Mesenteric fat pad (tissue), 1 donor: Measurements from ENCODE around the gene TBC1D30. TPM values are rescaled to one million over a fixed set of nuclear protein-coding genes. Genes with fewer than 3 reads are reported as not detected.

Experiments used
- DNase-seq: peaks from one replicate; pipeline ENCODE4 v3.0.0-alpha.2; 2020; ENCODE audit warnings: low spot score
- total RNA-seq: library from RNA; stranded (reverse); fragmentation: NEBNext Ultra II Directional; extraction: Animal tissue kit (Norgen Biotek cat#: 25700); gene quantifications from one replicate; pipeline ENCODE4 v1.2.1, GENCODE V29; 2021
- donor health status: DM: yes; HTN: yes; CAD: no.

TBC1D30 gene
- total RNA-seq, 1 donor from 2014 or later = 5.9 TPM

- no peak for DNase-seq
These were observed 34.6 kb downstream of the TBC1D30 start for GRCh38 chr12:64858882-64859605.

GRCh38 chr12:64860446-64860998 lies 36.1 kb downstream of the TBC1D30 start:
- DNase-seq = no peak

- DNase-seq = no peak
These were observed 39.9 kb downstream of the TBC1D30 start for GRCh38 chr12:64864319-64864718.

GRCh38 chr12:64875186-64875585 lies 50.7 kb downstream of the TBC1D30 start:
- no peak for DNase-seq

GRCh38 chr12:64876388-64877071 lies 52.1 kb downstream of the TBC1D30 start:
- DNase-seq = no peak

GRCh38 chr12:64877363-64878004 lies 53.0 kb downstream of the TBC1D30 start:
- DNase-seq = no peak

- DNase-seq = no peak
These were observed 58.2 kb downstream of the TBC1D30 start for GRCh38 chr12:64882687-64883086.

GRCh38 chr12:64883264-64884163 lies 59.1 kb downstream of the TBC1D30 start:
- DNase-seq = no peak

- no peak for DNase-seq
These were observed 59.7 kb downstream of the TBC1D30 start for GRCh38 chr12:64884164-64884542.

- DNase-seq = no peak
These were observed 60.3 kb downstream of the TBC1D30 start for GRCh38 chr12:64884728-64885127.

GRCh38 chr12:64889434-64890216 lies 65.2 kb downstream of the TBC1D30 start:
- DNase-seq = no peak

- DNase-seq = no peak
These were observed 66.5 kb downstream of the TBC1D30 start for GRCh38 chr12:64890873-64891468.

- no peak for DNase-seq
These were observed 67.2 kb downstream of the TBC1D30 start for GRCh38 chr12:64891629-64892028.

GRCh38 chr12:64892561-64892960 lies 68.1 kb downstream of the TBC1D30 start:
- no peak for DNase-seq

- no peak for DNase-seq
These were observed 69.5 kb downstream of the TBC1D30 start for GRCh38 chr12:64893961-64894360.

GRCh38 chr12:64894827-64895475 lies 70.5 kb downstream of the TBC1D30 start:
- no peak for DNase-seq

- DNase-seq = no peak
These were observed 71.1 kb downstream of the TBC1D30 start for GRCh38 chr12:64895526-64895925.

GRCh38 chr12:64900540-64900939 lies 76.1 kb downstream of the TBC1D30 start:
- DNase-seq = no peak

- no peak for DNase-seq
These were observed 79.2 kb downstream of the TBC1D30 start for GRCh38 chr12:64903479-64904152.
